Stomach (tissue), 9 donors: ENCODE results near the gene LOXL1. TPM values are rescaled to one million over a fixed set of nuclear protein-coding genes. Genes with fewer than 3 reads are reported as not detected.

Experiments
- DNase-seq, 2 donors: peaks; one replicate each; pipeline versions ENCODE4 v3.0.0 to v3.0.0-alpha.2; 2013 to 2019
- H3K27ac ChIP-seq, 5 donors: fragments of 200-600 bp in 4 of 5; sonication (generic) in 4 of 5; one replicate each; pipeline ENCODE4 v1.5.1; 2013 to 2019; ENCODE audit warnings: mild to moderate bottlenecking in 1 of 5, moderate library complexity in 1 of 5
- H3K27me3 ChIP-seq, 3 donors: fragments of 200-600 bp; sonication (generic); one replicate each; pipeline ENCODE4 v1.5.1; 2017 to 2019; ENCODE audit warnings: mixed run types in 1 of 3
- H3K36me3 ChIP-seq, 4 donors: fragments of 200-600 bp; sonication (generic); 1 replicate in 3 of 4; 2 replicates in 1 of 4; pipeline ENCODE4 v1.5.1; 2016 to 2019
- H3K4me1 ChIP-seq, 4 donors: fragments of 200-600 bp; sonication (generic); one replicate each; pipeline ENCODE4 v1.5.1; 2016 to 2019
- H3K4me3 ChIP-seq, 4 donors: fragments of 200-600 bp; sonication (generic) in 3 of 4; one replicate each; pipeline ENCODE4 v1.5.1; 2016 to 2019; ENCODE audit warnings: mild to moderate bottlenecking in 1 of 4
- H3K9me3 ChIP-seq, 4 donors: fragments of 200-600 bp; sonication (generic); one replicate each; pipeline ENCODE4 v1.5.1; 2016 to 2019
- EP300 ChIP-seq: sonication (generic); formaldehyde crosslinking; IDR thresholded peaks from one replicate; pipeline ENCODE4 v1.6.1; 2017; ENCODE audit warnings: antibody characterized with exemption
- POLR2A ChIP-seq, 4 donors: fragments of 450-650 bp; IDR thresholded peaks; one replicate each; pipeline ENCODE4 v1.6.1; 2016; ENCODE audit warnings: antibody characterized with exemption in 4 of 4, control low read depth in 2 of 4, mild to moderate bottlenecking in 1 of 4, moderate library complexity in 1 of 4
- POLR2AphosphoS5 ChIP-seq, 3 donors: sonication (generic); formaldehyde crosslinking; IDR thresholded peaks; one replicate each; pipeline ENCODE4 v1.6.1; 2016; ENCODE audit warnings: antibody characterized with exemption in 3 of 3
- WGBS, 5 donors: extraction: QIAGEN DNeasy Blood & Tissue Kit in 3 of 5; methylation state at CpG; one replicate each; pipeline versions ENCODE4 v1.1.5 to v1.1.7; 2013 to 2018; 5-methylcytosine and 5-hydroxymethylcytosine counted together
- intact Hi-C: fragments of 100-400 bp; cut with DNase I; formaldehyde crosslinking; loops from one replicate; pipeline ENCODE4 v1.15.1; 2023; ENCODE audit warnings: low total_unique reads
- polyA plus RNA-seq, 3 donors: library from polyadenylated mRNA; stranded (reverse); fragments of 200-250 nt; gene quantifications; one replicate each; pipeline ENCODE4 v1.2.3, GENCODE V29; 2013
- total RNA-seq, 5 donors: library from RNA; depleted of rRNA; stranded (reverse); fragments of >200 nt; gene quantifications; one replicate each; pipeline versions ENCODE4 v1.1.0 to v1.2.3, GENCODE V29; 2014 to 2016
- TF ChIP-seq, protein P1 (sequence below), 7 experiments: fragments of 450-650 bp in 4 of 7; fragments of 200-600 bp in 3 of 7; sonication (generic) in 3 of 7; IDR thresholded peaks; one replicate each; pipeline ENCODE4 v1.5.1; 2016 to 2019; ENCODE audit warnings: antibody characterized with exemption in 7 of 7, control low read depth in 2 of 7, mild to moderate bottlenecking in 1 of 7
- donor health status: healthy with polysubstance abuse.
- donor health status: Bipolar disorder and iron deficiency.
- donor health status: healthy.

LOXL1 gene
- total and polyA plus RNA-seq, 8 donors: 5.2 to 48.4 (median 19.9) TPM

DNA sequence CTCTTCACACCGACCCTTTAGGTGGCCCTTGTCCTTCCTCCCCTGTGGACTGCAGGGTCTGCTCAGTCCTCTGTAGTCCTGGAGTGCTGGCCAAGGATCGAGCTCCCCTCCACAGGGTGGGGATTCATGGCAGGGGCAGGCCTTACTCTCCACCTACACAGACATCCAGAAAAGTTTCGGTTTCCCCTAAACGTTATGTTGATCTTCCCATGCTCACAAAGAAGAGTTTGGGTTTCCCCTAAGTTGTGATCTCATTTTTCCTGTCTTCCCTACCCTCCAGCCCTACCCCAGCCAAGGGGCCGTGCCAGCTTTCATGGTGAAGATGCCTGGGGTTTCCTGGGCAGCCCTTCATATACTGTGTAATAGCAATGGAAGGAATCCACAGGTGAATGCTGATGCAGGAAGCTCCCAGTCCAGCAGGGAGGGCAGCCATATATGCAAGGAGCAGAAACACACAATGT lies 55.5 kb downstream of the LOXL1 start:
- DNase-seq: no peak
- no peak overlapping the region for H3K4me3 ChIP-seq
- H3K9me3 ChIP-seq: no peaks in the 10 kb centered on the region
- TF ChIP-seq, protein P1, sequence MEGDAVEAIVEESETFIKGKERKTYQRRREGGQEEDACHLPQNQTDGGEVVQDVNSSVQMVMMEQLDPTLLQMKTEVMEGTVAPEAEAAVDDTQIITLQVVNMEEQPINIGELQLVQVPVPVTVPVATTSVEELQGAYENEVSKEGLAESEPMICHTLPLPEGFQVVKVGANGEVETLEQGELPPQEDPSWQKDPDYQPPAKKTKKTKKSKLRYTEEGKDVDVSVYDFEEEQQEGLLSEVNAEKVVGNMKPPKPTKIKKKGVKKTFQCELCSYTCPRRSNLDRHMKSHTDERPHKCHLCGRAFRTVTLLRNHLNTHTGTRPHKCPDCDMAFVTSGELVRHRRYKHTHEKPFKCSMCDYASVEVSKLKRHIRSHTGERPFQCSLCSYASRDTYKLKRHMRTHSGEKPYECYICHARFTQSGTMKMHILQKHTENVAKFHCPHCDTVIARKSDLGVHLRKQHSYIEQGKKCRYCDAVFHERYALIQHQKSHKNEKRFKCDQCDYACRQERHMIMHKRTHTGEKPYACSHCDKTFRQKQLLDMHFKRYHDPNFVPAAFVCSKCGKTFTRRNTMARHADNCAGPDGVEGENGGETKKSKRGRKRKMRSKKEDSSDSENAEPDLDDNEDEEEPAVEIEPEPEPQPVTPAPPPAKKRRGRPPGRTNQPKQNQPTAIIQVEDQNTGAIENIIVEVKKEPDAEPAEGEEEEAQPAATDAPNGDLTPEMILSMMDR (IDR thresholded peaks at IDR 0.05): no peak
- no peak for TF ChIP-seq POLR2A (IDR thresholded peaks at IDR 0.05)
- no peak for TF ChIP-seq POLR2AphosphoS5 (IDR thresholded peaks at IDR 0.05)
- no peak for TF ChIP-seq EP300
- H3K4me1 ChIP-seq: peaks cover 44 to 60% (median 47%) of the 10 kb centered on the region in 4 donors
- intact Hi-C loops: no loop called here
- no peaks in the 10 kb centered on the region for H3K27me3 ChIP-seq
- peaks cover 0 to 22% (median 8%) of the 10 kb centered on the region in 4 donors for H3K36me3 ChIP-seq
- 32 to 47% (median 35%) methylated on average over 5 of the region's 5 CpGs for WGBS, 5 donors
- peak overlapping the region; percentile 37 to 96 (median 88) for H3K27ac ChIP-seq

DNA sequence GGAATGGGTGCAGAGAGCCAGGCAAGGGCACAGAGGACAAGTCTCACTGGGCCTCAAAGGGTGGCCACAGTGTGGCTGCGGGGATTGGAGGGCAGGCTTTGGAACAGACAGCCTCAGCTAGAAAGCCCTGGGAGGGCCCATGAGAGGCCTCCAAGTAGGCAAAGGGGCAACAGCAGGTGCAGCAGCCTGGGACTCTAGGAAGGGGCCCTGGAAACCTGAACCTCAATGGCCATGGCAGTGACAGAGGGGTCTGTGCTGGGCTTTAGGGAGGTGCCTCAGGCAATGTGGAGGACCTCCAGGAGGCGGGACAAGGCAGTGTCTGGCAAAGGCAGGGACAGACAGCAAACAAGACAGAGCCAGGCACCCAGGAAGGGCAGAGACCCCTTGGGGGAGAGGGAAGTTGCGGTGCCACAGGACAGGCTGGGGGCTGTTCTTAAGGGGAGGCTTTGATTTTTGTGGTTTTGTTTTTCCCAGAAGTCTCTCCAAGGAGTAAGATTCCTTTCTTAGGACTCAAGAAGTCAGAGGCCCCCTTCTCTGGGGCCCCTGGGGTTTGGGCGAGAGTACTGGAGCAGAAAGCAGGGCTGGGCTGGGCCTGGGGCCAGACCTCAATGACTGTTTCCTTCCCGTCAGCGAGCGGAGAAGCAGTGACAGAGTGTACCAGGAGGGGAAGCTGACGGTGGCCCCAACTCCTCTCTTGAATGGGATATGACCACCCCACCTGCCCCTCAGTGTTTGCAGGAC lies 56.1 kb downstream of the LOXL1 start:
- peak; percentile 72 to 91 for DNase-seq
- no peaks in the 10 kb centered on the region for H3K27me3 ChIP-seq
- no peaks in the 10 kb centered on the region for H3K9me3 ChIP-seq
- TF ChIP-seq, protein P1 (IDR thresholded peaks at IDR 0.05): no peak
- TF ChIP-seq POLR2AphosphoS5 (IDR thresholded peaks at IDR 0.05) (peak; percentile 24 to 79 (median 79)), POLR2A (IDR thresholded peaks at IDR 0.05) (no peak)
- peaks cover 44 to 66% (median 47%) of the 10 kb centered on the region in 4 donors for H3K4me1 ChIP-seq
- 15 to 32% (median 20%) methylated on average over 8 of the region's 8 CpGs for WGBS, 5 donors
- H3K4me3 ChIP-seq: peak overlapping the region in 1 of 4 donors; percentile 3
- H3K36me3 ChIP-seq: peaks cover 0 to 27% (median 8%) of the 10 kb centered on the region in 4 donors
- peak overlapping the region; percentile 69 to 96 (median 88) for H3K27ac ChIP-seq
- intact Hi-C loops: no loop called here

DNA sequence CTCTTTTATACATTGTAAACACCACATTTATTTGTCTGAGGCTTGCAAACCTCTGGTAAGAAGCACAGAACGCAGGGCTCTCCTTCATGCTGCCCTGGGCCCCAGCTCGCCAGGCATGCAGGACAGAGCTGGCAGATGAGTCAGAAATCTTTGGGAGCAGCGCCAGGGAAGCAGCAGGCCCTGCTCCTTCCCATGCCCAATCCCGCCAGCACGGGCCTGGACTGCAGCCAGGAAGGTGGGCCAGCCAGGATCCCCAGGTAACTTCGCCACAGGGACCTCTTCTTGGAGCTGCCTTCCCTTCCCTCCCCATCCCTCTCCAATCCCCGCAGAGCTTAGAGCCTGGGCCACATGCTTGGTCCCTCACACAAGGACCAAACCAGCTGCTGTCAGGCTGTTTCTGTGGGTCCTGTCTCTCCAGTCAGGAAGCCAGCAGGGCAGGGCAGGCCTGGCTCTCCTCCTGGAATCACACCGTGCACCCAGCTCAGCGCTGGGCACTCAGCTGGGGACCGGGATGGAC lies 57.0 kb downstream of the LOXL1 start:
- peaks cover 0 to 32% (median 12%) of the 10 kb centered on the region in 4 donors for H3K36me3 ChIP-seq
- peaks cover 46 to 75% (median 52%) of the 10 kb centered on the region in 4 donors for H3K4me1 ChIP-seq
- TF ChIP-seq POLR2A (IDR thresholded peaks at IDR 0.05) (no peak), POLR2AphosphoS5 (IDR thresholded peaks at IDR 0.05) (no peak), EP300 (no peak)
- TF ChIP-seq, protein P1 (IDR thresholded peaks at IDR 0.05): no peak
- H3K27ac ChIP-seq: peak overlapping the region; percentile 69 to 96 (median 88)
- H3K9me3 ChIP-seq: no peaks in the 10 kb centered on the region
- intact Hi-C loops: no loop called here
- peak overlapping the region in 1 of 4 donors; percentile 3 for H3K4me3 ChIP-seq
- DNase-seq: peak in 1 of 2 donors; percentile 75
- H3K27me3 ChIP-seq: no peaks in the 10 kb centered on the region
- 29 to 44% (median 43%) methylated on average over 2 to 10 of the region's 10 CpGs for WGBS, 5 donors

DNA sequence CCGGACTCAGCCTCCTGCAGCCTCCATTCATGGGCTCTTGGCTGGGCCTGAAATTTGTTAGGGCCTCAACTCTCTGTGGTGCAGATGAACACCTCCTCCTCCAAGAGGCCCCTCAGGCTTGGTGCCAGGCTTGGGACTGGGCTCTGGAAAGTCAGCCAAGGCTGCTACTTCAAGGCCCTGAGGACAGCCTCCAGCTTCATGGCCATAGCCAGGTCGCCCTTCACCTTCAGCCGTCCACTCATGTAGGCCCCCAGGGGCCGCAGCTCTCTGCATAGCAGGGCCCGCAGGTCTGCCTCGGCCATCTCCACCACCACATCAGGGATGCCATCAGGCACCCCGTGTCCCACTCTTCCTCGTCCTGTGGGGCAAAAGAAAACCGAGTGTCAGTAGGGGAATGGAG lies 57.5 kb downstream of the LOXL1 start:
- H3K27ac ChIP-seq: peak overlapping the region; percentile 69 to 96 (median 88)
- DNase-seq: no peak
- 80 to 97% (median 95%) methylated on average over 8 to 9 of the region's 9 CpGs for WGBS, 5 donors
- no peak overlapping the region for H3K4me3 ChIP-seq
- peaks cover 0 to 37% (median 14%) of the 10 kb centered on the region in 4 donors for H3K36me3 ChIP-seq
- peaks cover 51 to 80% (median 56%) of the 10 kb centered on the region in 4 donors for H3K4me1 ChIP-seq
- intact Hi-C loops: no loop called here
- H3K9me3 ChIP-seq: no peaks in the 10 kb centered on the region
- H3K27me3 ChIP-seq: no peaks in the 10 kb centered on the region
- TF ChIP-seq POLR2AphosphoS5 (IDR thresholded peaks at IDR 0.05): no peak
- TF ChIP-seq, protein P1 (IDR thresholded peaks at IDR 0.05): no peak
- TF ChIP-seq EP300: no peak
- TF ChIP-seq POLR2A (IDR thresholded peaks at IDR 0.05): no peak
